ENCODE results near the gene ALPL.

DNA sequence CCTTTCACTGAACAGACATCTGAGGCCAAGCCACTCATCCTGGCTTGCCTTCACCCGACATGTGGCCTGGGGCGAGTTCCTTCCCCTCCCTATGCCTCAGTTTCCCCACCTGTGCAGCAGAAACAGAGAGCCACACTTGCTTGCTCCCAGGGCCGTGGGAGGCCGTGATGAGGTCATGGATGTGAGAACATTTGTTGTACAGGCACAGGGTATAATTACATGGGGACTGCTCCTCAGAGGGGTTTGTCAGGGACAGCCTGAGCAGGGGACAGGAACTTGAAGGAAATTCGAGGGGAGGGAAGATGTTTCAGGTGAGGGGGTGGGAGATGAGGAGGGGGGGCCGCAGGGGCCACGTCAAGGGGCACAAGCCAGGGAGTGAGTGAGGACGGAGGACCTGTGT is 56.1 kb downstream of the ALPL start:
- TF ChIP-seq, protein P1, sequence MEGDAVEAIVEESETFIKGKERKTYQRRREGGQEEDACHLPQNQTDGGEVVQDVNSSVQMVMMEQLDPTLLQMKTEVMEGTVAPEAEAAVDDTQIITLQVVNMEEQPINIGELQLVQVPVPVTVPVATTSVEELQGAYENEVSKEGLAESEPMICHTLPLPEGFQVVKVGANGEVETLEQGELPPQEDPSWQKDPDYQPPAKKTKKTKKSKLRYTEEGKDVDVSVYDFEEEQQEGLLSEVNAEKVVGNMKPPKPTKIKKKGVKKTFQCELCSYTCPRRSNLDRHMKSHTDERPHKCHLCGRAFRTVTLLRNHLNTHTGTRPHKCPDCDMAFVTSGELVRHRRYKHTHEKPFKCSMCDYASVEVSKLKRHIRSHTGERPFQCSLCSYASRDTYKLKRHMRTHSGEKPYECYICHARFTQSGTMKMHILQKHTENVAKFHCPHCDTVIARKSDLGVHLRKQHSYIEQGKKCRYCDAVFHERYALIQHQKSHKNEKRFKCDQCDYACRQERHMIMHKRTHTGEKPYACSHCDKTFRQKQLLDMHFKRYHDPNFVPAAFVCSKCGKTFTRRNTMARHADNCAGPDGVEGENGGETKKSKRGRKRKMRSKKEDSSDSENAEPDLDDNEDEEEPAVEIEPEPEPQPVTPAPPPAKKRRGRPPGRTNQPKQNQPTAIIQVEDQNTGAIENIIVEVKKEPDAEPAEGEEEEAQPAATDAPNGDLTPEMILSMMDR (tag by site-specific recombination; IDR thresholded peaks at IDR 0.05) = no peak
- TF ChIP-seq ZNF174 (tag by site-specific recombination; IDR thresholded peaks at IDR 0.05) = no peak
- TF ChIP-seq ZNF510 (tag by site-specific recombination; IDR thresholded peaks at IDR 0.05; ENCODE audit: insufficient replicate concordance) = no peak
- TF ChIP-seq KLF9 (tag by site-specific recombination; IDR thresholded peaks at IDR 0.05; ENCODE audit: low read depth) = no peak
- TF ChIP-seq BCL11A (tag by site-specific recombination; IDR thresholded peaks at IDR 0.05; ENCODE audit: low read depth) = no peak
- TF ChIP-seq PATZ1 (tag by site-specific recombination; IDR thresholded peaks at IDR 0.05) = 0 out of 2 replicates have a peak, but pooled peaks have one; percentile 13
- TF ChIP-seq HIC1 (tag by site-specific recombination; IDR thresholded peaks at IDR 0.05) = no peak
- no peak for TF ChIP-seq YY1 (tag by site-specific recombination; IDR thresholded peaks at IDR 0.05)
- no peak for TF ChIP-seq ZNF274 (IDR thresholded peaks at IDR 0.05; ENCODE audit: low read length)
- TF ChIP-seq ZNF274 (tag by site-specific recombination; IDR thresholded peaks at IDR 0.05; ENCODE audit: borderline replicate concordance) = no peak
